Measurements from ENCODE around the gene RPL10.
A peak's percentile ranks its signal among the peaks of the same experiment; 100 is the strongest.

The RPL10 gene

GRCh38 chrX:154433605-154434004, 35.4 kb downstream of the RPL10 start:
- no peak for DNase-seq

- no peak for DNase-seq
Measured at GRCh38 chrX:154434394-154435168, 36.4 kb downstream of the RPL10 start.

GRCh38 chrX:154435171-154435733, 37.1 kb downstream of the RPL10 start:
- no peak for DNase-seq

GRCh38 chrX:154436374-154436982, 38.3 kb downstream of the RPL10 start:
- peak; percentile 44 to 46 for DNase-seq

GRCh38 chrX:154436983-154437752, 39.0 kb downstream of the RPL10 start, which contains the start of gene GDI1:
Gene GDI1 (plus strand): TSS chrX:154437154. CDS start chrX:154437255, 101 bp downstream.
- DNase-seq = peak; percentile 34 to 60

GRCh38 chrX:154437971-154438893, 40.1 kb downstream of the RPL10 start:
- no peak for DNase-seq

GRCh38 chrX:154439841-154440240, 41.7 kb downstream of the RPL10 start:
- no peak for DNase-seq

- DNase-seq = no peak
Measured at GRCh38 chrX:154440623-154441357, 42.6 kb downstream of the RPL10 start.

- DNase-seq = no peak
Measured at GRCh38 chrX:154441564-154441963, 43.4 kb downstream of the RPL10 start.

GRCh38 chrX:154441984-154442707, 44.0 kb downstream of the RPL10 start:
- DNase-seq = no peak

GRCh38 chrX:154443479-154443910, 45.3 kb downstream of the RPL10 start:
- DNase-seq = no peak

GRCh38 chrX:154443992-154444754, 46.0 kb downstream of the RPL10 start, which contains the start of gene FAM50A:
Gene FAM50A (plus strand): TSS chrX:154444141. CDS start chrX:154444236, 95 bp downstream.
- DNase-seq = peak; percentile 54 to 74

GRCh38 chrX:154444755-154445246, 46.6 kb downstream of the RPL10 start:
- DNase-seq = no peak

- DNase-seq = no peak
Measured at GRCh38 chrX:154445776-154446175, 47.6 kb downstream of the RPL10 start.

- DNase-seq = no peak
Measured at GRCh38 chrX:154446430-154446829, 48.3 kb downstream of the RPL10 start.

- no peak for DNase-seq
Measured at GRCh38 chrX:154448484-154448883, 50.3 kb downstream of the RPL10 start.

- no peak for DNase-seq
Measured at GRCh38 chrX:154449618-154450017, 51.4 kb downstream of the RPL10 start.

GRCh38 chrX:154450312-154450711, 52.1 kb downstream of the RPL10 start:
- DNase-seq = no peak
